ENCODE measurements around the gene GLIS1.

- no peak for TF ChIP-seq CTCF (IDR thresholded peaks at IDR 0.05)
- TF ChIP-seq POLR2A (IDR thresholded peaks at IDR 0.05): no peak
Observed at GRCh38 chr1:53468374-53468773, 270.6 kb downstream of the GLIS1 start.

Data from ovary (tissue), 3 donors.